Right atrium auricular region (tissue), 2 donors: Measurements from ENCODE around the gene DNASE1. TPM values are rescaled to one million over a fixed set of nuclear protein-coding genes. Genes with fewer than 3 reads are reported as not detected.

Source experiments
- DNase-seq: peaks from one replicate; pipeline ENCODE4 v3.0.0-alpha.2; 2019; ENCODE audit warnings: low spot score
- H3K27ac ChIP-seq, 2 donors: fragments of 200-600 bp; sonication (generic); 1 replicate in 1 of 2; 2 replicates in 1 of 2; pipeline ENCODE4 v1.5.1; 2016 to 2019
- H3K27me3 ChIP-seq, 2 donors: fragments of 200-600 bp; sonication (generic); one replicate each; pipeline versions ENCODE4 v1.5.1 to v1.6.0; 2017 to 2019
- H3K36me3 ChIP-seq: fragments of 200-600 bp; sonication (generic); one replicate; pipeline ENCODE4 v1.5.1; 2016
- H3K4me1 ChIP-seq, 2 donors: fragments of 200-600 bp; sonication (generic); one replicate each; pipeline versions ENCODE4 v1.5.1 to v1.6.0; 2017 to 2019
- H3K4me3 ChIP-seq, 2 donors: fragments of 200-600 bp; sonication (generic); 1 replicate in 1 of 2; 2 replicates in 1 of 2; pipeline ENCODE4 v1.5.1; 2017 to 2019; ENCODE audit warnings: mild to moderate bottlenecking in 1 of 2, moderate library complexity in 1 of 2
- H3K9me3 ChIP-seq, 2 donors: fragments of 200-600 bp; sonication (generic); one replicate each; pipeline ENCODE4 v1.5.1; 2019
- total RNA-seq, 2 donors: library from RNA; depleted of rRNA; stranded (reverse); fragments of >200 nt; gene quantifications; one replicate each; pipeline ENCODE4 v1.1.0, GENCODE V29; 2016
- TF ChIP-seq, protein P1 (sequence below), 2 donors: fragments of 200-600 bp; sonication (generic); IDR thresholded peaks; one replicate each; pipeline ENCODE4 v1.5.1; 2019; ENCODE audit warnings: antibody characterized with exemption in 2 of 2

The DNASE1 gene
- total RNA-seq, 2 donors from 2014 or later, result 2.7 to 6.7 TPM

DNA sequence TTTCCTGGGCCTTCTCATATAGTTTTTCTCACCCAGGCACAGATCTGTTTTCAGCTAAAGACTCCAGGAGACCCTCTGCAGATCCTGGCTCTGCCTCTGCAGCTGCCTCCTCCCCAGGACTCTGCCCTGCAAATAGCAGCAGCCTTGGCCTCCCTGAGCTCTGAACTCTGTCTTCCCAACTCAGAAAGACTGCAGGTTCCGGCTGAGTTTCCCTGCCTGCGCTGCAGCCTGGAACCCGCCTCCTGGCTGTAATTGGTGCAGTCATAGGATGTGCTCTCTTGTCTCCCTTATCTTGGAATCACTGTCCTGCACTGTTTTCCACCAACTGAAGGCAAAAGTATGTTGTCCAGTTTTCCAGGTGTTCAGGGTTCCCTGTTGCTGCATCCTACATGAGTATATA lies 14.3 kb upstream of the DNASE1 start:
- Histone ChIP-seq H3K27me3 (no peaks in the 10 kb centered on the region), H3K36me3 (peaks cover 6% of the 10 kb centered on the region), H3K4me3 (no peak overlapping the region), H3K4me1 (peaks cover 0 to 15% of the 10 kb centered on the region in 2 donors), H3K9me3 (no peaks in the 10 kb centered on the region), H3K27ac (no peak overlapping the region)
- TF ChIP-seq, protein P1, sequence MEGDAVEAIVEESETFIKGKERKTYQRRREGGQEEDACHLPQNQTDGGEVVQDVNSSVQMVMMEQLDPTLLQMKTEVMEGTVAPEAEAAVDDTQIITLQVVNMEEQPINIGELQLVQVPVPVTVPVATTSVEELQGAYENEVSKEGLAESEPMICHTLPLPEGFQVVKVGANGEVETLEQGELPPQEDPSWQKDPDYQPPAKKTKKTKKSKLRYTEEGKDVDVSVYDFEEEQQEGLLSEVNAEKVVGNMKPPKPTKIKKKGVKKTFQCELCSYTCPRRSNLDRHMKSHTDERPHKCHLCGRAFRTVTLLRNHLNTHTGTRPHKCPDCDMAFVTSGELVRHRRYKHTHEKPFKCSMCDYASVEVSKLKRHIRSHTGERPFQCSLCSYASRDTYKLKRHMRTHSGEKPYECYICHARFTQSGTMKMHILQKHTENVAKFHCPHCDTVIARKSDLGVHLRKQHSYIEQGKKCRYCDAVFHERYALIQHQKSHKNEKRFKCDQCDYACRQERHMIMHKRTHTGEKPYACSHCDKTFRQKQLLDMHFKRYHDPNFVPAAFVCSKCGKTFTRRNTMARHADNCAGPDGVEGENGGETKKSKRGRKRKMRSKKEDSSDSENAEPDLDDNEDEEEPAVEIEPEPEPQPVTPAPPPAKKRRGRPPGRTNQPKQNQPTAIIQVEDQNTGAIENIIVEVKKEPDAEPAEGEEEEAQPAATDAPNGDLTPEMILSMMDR (IDR thresholded peaks at IDR 0.05), result no peak
- no peak for DNase-seq

DNA sequence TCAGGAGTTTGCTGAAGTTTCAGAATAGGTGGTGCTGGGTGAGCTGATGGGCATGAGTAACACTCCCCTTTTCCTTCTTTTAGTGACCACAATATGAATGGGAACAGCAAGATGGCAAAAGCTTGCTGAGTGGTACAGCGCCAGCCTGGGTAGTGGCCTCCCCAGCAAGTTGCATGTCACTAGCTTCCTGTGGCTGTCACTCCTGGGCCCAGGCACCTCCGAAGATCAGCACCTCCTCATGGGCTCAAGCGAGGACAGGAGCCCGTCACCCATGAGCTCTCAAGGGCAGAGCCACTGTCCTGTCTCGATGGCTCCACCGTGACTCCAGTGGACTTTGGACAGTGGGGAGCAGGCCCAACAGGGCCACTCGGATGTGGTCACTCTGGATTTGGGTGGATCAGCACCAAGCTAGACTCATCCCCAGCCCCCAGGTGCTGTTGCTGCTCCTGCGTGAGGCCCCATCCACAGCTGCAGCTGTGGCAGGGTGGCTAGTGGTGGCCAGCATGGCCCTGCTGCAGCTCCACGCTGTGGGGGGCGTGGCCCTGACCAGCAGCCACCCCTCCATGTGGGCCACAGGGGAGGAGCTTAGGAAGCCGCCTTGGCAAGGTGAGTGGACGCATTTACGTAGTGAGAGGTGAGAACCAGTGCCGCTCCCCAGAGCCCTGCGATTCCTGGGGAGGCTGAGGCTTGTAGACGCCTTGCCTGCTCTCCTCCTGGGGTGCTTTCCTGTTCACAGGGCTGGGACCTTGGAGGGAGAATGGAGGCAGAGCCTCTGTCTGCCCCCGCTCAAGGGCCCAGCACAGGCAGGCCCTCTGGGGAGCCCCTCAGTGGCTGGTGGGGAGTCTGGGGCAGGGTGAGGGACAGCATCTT lies 13.6 kb upstream of the DNASE1 start:
- TF ChIP-seq, protein P1 (IDR thresholded peaks at IDR 0.05), result no peak
- peaks cover 6% of the 10 kb centered on the region for H3K36me3 ChIP-seq
- no peak for DNase-seq
- H3K27me3 ChIP-seq, result no peaks in the 10 kb centered on the region
- H3K27ac ChIP-seq, result no peak overlapping the region
- H3K4me1 ChIP-seq, result peaks cover 0 to 15% of the 10 kb centered on the region in 2 donors
- H3K9me3 ChIP-seq, result no peaks in the 10 kb centered on the region
- H3K4me3 ChIP-seq, result no peak overlapping the region

DNA sequence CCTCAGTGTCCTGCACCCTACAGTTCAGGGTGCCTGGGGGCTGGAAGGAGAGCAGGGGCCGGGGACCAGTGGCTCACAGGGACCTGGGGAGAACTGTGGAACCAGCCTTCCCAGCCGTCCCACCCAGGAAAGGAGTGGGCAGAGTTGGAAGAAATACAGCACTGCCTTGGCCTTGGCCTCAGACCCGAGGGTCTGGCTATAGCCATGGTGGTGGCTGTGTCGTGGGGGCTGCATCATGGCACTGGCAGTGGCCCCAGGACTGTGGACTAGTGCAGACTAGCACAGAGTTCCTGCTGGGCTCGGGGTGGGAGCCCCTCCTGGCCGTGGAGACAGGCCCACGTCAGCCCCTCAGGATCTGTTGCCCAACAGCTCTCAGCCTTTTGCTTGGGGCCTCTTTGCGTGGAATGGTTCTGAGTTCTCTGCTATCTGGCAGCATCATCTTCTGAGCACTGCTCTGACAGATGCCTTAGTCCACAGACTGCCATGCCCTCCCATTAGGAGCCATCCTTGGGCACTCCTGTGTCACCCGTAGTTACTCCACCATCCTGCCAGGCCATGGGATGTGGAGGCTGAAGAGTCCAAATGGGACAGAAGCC lies 12.6 kb upstream of the DNASE1 start:
- no peak for DNase-seq
- TF ChIP-seq, protein P1 (IDR thresholded peaks at IDR 0.05), result no peak
- Histone ChIP-seq H3K27me3 (no peaks in the 10 kb centered on the region), H3K4me1 (peaks cover 0 to 15% of the 10 kb centered on the region in 2 donors), H3K9me3 (no peaks in the 10 kb centered on the region), H3K27ac (no peak overlapping the region), H3K4me3 (no peak overlapping the region), H3K36me3 (peaks cover 6% of the 10 kb centered on the region)

DNA sequence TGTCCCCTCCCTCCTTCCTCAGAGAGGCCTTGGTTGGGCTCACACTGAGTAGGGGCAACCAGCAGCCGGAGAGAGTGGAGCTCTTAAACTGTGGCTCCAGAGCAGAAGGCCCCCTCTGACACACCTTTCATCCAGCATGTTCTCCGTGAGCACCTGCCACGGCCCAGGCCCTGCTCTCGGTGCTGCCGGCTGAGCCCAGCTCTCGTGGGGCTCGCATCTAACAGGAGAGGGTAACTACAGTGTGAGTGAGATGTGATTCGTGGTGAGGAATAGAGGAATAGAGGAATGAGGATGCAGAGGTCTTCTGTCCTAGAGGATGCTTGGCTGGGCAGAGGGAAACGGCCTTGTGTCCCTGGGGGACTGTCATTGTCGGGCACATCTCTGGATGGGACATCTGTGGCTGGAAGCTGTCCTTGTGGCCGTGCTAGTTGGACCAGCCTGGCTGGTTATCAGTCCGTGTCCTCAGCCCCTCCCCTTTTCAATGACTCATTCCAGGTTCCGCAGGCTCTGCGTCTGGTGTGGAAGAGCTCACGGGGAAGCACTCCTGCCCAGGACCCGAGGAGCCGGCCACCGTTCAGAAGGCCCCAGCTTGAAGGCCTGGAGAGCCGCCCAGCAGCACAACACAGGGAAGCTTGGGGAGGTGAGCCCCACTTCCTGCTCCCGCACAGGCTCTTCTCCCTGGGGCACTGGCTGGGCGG lies 11.9 kb upstream of the DNASE1 start:
- H3K27ac ChIP-seq, result no peak overlapping the region
- no peak for DNase-seq
- peaks cover 0 to 12% of the 10 kb centered on the region in 2 donors for H3K4me1 ChIP-seq
- H3K9me3 ChIP-seq, result no peaks in the 10 kb centered on the region
- H3K27me3 ChIP-seq, result no peaks in the 10 kb centered on the region
- peaks cover 6% of the 10 kb centered on the region for H3K36me3 ChIP-seq
- H3K4me3 ChIP-seq, result no peak overlapping the region
- TF ChIP-seq, protein P1 (IDR thresholded peaks at IDR 0.05), result no peak

DNA sequence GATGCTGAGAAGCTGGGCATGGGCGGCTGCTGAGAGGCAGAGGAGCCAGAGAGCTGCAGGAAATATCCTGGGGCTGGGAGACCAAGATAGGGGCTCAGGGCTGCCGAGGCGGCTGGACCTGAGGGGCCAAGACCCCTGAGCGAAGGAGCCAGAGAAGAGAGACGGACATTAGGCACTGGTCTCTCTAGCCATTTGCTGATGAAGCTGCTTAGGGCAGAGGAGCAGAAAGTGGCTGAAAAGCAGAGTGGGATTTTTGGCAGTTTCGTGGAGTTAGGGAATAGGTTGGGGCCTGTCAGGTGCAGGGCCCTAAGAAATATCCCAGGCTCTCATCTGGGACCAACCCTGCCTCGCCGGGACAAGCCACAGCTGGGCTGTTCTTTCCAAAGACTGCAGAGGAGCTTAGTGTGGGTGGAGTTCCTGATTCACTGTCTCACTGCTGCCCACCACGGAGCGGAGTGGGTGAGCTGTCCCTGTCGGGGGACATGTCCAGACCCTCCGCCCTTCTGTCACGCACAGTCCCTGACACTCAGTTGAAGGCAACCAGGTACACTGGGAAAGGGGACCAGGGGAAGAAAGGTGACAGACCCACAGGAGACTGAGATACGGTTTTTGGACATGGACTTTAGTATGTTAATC lies 11.3 kb upstream of the DNASE1 start:
- H3K27me3 ChIP-seq, result no peaks in the 10 kb centered on the region
- H3K36me3 ChIP-seq, result peaks cover 6% of the 10 kb centered on the region
- no peak overlapping the region for H3K27ac ChIP-seq
- TF ChIP-seq, protein P1 (IDR thresholded peaks at IDR 0.05), result no peak
- peaks cover 0 to 10% of the 10 kb centered on the region in 2 donors for H3K4me1 ChIP-seq
- no peaks in the 10 kb centered on the region for H3K9me3 ChIP-seq
- H3K4me3 ChIP-seq, result no peak overlapping the region
- DNase-seq, result no peak
